GM12892 (cell line): ENCODE results near the gene C10orf95.
A peak's percentile ranks its signal among the peaks of the same experiment; 100 is the strongest.

ENCODE experiments used
- POLR2A ChIP-seq: IDR thresholded peaks from 2 replicates; pipeline ENCODE4 v1.6.1; 2011; ENCODE audit warnings: low read depth, low read length, control low read depth
- TAF1 ChIP-seq: IDR thresholded peaks from 2 replicates; pipeline ENCODE4 v1.6.1; 2011; ENCODE audit warnings: low read depth, mild to moderate bottlenecking, control low read depth, low read length, borderline replicate concordance

GRCh38 chr10:102405108-102405571 is 46.2 kb downstream of the C10orf95 start:
- TF ChIP-seq POLR2A: peak; percentile 16; the same call in 1 of the 2 replicates
- no peak for TF ChIP-seq TAF1
